GM19455 (cell line): ENCODE measurements around the gene PRICKLE2.

ENCODE experiments used
- ATAC-seq: cut with Tn5 transposase; IDR thresholded peaks from one replicate; pipeline ENCODE4 v1.9.1; 2021; ENCODE audit not compliant: unreplicated experiment

Gene PRICKLE2

DNA sequence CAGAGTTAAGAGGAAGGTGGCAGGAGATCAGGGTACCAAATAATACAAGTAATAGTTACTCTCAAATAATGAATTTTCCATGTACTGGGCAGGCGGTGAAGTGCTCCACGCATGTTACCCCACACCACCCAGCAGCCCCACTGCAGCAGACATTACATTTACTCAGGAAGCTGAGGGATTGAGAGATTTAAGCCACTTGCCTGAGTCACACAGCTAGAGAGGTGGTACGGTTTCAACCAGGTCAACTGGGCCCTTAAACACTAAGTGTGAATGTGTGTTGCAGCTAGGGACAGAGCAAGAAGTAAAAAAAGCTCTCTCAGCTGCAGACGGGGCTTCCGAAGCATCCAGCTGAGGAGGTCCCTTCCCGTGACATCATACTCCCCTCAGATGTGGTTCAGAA, 91.3 kb downstream of the PRICKLE2 start:
- no peak for ATAC-seq

DNA sequence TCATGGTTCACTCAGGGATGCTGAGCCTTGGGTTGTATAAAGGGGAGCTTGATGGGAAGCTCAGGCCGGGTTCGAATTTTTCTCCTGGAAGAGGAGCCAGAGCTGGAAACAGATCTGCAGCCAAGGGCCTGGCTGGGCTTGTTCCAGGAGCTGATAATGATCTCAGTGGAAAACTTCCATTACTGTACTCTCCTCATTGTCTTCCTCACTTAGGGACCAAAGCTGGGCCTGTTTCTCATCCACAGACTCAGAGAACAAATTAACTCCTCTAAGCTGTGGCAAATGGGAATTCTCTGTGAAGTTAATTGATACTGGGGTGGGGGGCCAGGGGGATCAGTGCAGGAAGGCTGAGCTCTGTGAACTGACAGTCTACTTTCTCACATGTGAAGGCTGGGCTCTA, 92.0 kb downstream of the PRICKLE2 start:
- ATAC-seq: no peak

GRCh38 chr3:64131725-64132469, 93.4 kb downstream of the PRICKLE2 start:
- ATAC-seq: no peak

DNA sequence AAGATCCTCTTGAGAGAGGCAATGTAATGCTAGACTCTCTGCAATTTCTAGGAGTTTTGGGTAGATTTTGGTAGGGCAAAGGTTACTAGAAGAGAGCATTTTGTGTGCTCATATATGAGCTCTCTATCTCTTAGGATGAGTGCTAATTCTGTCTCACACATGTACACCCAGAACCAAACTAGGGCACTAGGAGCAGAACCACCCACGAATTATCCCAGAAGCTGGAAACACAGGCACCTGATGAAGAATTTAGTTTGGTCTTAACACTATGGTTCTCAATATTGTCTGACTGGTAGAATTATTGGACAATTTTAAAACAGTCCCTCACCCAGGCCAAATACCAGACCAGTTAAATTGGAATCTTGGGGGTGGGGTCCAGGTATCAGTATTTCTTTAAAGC, 94.8 kb downstream of the PRICKLE2 start:
- ATAC-seq: no peak

GRCh38 chr3:64129581-64129980, 95.7 kb downstream of the PRICKLE2 start:
- no peak for ATAC-seq

- ATAC-seq: no peak
Observed at GRCh38 chr3:64129106-64129505, 96.2 kb downstream of the PRICKLE2 start.

DNA sequence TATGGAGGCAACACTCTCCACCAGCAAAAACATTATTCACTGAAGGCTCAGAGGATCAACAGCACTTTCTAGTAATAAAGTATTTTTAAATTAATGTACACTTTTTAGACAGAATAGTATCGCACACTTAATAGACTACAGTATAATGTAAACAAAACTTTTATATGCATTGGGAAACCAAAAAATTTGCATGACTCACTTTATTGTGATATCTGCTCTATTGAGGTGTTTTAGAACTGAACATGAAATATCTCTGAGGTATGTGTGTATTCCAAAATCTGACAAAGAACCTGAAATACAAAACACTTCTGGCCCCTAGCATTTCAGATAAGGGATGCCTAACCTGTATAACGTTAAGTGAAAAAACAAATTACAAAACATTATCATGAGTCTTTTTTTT, 99.7 kb downstream of the PRICKLE2 start:
- no peak for ATAC-seq

DNA sequence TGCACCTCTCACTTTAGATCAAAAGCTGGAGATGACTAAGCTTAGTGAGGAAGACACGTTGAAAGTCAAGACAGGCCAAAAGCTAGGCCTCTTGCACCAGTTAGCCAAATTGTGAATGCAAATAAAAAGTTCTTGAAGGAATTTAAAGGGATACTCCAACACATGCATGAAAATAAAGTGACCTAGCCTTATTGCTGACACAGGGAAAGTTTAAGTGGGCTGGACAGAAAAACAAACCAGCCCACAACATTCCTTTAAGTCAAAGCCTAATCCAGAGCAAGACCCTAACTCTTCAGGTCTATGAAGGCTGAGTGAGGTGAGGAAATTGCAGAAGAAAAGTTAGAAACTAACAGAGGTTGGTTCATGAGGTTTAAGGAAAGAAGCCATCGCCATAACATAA, 101.3 kb downstream of the PRICKLE2 start:
- ATAC-seq: no peak

DNA sequence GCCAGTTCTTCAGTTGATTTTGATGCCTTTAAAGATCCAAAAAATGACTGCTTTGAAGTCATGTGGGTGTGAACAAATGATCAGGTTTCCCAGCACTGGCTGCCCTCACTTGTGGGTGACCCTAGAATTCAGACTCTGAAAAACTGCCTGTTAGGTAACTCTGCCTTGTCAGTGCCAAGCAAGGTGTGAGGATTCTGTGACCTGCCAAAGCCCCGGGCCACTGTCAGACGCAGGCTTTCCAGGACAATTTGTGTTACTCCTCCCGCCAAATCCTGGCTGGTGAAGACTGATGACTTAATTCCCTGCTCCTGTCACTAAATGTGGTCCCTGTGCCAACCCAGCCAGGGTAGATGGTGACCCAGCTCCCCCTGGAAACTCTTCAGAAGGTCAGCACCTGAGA, 102.8 kb downstream of the PRICKLE2 start:
- ATAC-seq: no peak

DNA sequence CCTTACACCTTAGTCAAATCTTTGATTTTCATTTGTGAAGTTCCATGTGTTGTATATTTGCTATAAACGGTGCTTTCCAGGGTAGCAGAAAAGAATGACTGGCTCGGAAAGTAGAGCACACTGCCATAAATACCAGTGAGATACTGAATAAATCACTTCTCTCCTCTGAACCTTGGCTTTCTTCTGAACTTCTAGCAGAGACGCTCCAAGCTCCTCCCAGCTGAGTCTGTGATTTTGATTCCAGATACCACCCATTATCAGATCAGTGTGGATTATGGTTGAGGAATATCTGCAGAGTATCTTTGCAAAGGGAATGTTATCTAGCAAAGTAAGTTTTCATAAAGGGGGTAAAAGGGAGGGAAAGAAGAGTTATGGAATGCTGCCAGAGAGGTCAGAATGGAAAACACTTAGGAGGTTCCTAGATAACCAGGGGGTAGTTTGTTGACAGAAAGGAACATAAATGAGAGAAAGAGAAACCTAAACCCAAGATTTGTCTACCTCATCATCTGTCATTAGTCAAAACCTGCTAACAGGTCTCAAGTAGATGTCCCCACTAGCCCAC, 103.4 kb downstream of the PRICKLE2 start:
- no peak for ATAC-seq

DNA sequence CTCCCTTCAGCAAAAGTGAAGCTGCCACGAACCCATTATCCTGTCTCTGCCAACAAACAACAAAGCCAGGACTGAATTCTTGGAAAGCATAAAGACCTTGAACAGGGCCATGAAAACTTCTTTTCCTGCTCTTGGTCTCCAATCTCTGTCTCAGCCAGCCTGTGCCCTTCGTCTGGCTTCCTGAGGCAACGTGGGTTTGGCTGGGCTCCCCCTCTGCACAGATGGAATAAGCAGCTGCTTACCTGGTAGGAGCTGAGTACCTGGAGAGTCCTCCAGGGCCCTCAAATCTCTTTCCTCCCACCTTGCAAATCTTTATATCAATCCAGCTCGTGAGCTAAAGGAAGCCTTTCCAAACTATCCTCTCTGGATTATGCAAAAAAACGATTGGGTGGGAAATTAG, 104.4 kb downstream of the PRICKLE2 start:
- no peak for ATAC-seq

- no peak for ATAC-seq
Observed at GRCh38 chr3:64117483-64117882, 107.8 kb downstream of the PRICKLE2 start.

DNA sequence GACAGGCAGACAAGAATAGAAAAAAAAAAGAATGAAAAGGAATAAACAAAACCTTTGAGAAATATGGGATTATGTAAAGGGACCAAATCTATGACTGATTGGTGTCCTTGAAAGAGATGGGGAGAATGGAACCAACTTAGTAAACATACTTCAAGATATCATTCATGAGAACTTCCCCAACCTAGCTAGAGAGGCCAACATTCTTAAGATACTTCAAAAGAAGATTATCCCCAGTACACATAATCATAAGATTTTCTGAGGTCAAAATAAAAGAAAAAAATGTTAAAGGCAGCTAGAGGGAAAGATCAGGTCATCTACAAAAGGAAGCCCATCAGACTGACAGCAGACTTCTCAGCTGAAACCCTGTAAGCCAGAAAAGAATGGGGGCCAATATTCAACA, 110.6 kb downstream of the PRICKLE2 start:
- no peak for ATAC-seq

GRCh38 chr3:64111872-64112271, 113.4 kb downstream of the PRICKLE2 start:
- ATAC-seq: no peak

DNA sequence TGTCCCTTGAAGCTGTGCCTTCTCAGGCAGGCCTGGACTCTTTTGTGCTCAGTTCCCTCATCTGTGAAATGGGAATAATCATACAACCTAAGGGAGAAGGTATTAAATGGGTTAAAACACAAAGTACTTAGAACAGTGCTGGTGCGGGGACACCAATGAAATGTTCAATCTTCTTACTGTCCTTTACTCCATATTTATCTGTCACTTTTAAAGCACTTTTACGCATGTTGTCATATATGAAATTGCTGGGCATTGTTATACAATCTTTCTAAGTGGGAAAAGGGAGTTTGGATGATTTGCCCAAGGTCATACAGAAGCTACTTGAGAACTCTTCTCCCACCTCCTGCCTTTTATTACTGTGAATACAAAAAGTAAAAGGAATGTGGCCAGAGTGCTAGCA, 114.2 kb downstream of the PRICKLE2 start:
- ATAC-seq: no peak

DNA sequence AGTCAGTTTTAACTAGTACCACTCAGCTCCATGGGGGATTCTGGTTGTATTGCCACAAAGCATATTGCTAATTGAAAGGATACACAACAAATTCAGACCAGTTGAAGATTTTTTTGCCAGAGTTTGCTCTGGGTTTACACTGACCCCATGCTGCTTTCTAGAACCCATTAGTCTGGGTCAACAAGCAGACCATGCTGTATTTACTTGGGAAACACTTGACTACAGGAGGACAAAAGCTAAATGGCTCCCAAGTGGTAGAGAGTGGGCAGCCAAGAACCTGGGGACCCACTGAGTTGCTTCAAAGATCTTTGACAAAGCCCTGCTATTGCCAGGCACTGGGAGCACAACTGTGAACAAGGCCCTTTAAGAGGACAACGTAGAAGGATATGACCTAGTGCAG, 115.2 kb downstream of the PRICKLE2 start:
- ATAC-seq: no peak

- no peak for ATAC-seq
Observed at GRCh38 chr3:64109438-64109837, 115.8 kb downstream of the PRICKLE2 start.

- ATAC-seq: no peak
Observed at GRCh38 chr3:64108784-64109317, 116.4 kb downstream of the PRICKLE2 start.

DNA sequence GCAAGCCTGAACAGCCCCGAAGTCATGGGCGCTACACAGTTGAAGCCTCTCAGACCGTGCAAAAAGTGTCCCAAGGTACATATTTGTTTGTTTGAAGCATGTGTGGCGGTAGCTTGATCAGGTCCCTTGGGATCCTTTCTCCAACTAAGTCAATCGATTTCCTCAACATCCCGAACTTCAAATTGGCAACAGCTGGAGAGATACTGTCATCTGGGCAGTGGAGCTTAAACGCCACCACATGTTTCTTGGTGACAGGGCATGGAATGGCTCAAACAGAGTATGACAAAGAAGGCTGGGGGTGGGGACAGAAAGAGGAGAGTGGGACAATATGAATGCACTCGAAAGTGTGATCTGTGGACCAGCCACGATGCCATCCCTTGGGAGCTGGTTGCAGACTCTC, 117.0 kb downstream of the PRICKLE2 start:
- no peak for ATAC-seq

GRCh38 chr3:64107190-64107589, 118.1 kb downstream of the PRICKLE2 start:
- ATAC-seq: no peak

DNA sequence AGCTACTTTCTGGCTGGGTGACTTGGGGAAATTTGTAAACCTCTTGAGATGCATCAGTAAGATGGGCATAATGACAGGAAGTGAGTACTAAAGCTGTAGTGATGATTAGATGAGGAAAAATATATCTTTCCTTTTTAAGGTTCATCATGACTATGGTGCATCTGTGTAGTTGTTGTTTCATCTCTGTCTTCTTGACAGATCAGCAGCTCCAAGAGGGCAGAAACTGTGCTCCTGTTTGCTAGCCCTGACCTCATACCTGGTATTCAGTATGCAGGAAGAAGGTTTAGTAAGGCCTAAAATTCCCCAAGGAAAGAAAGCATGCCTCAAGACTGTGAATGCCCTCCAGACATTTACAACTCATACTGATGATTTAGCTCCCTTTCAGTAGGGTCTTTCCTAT, 119.5 kb downstream of the PRICKLE2 start:
- ATAC-seq: no peak

DNA sequence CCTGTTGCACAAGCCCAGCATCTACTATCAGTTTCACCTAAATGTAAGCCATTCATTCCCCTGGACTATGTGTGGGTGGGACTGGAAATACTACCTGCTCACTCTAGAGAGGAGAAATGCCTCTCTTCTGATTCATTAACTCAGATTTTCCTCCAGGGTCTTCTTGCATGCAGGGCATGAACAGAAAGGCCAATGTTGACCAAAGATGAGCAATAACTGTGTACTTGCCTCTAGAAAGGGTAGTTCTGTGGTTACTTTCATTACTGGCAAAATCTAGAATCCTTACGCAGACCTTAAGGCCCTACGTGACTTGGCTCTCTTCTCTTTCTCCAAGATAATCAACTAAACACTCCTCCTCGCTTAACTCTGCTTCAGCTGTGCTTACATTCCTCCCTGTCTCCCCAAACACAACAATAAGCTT, 120.6 kb downstream of the PRICKLE2 start:
- ATAC-seq: no peak

DNA sequence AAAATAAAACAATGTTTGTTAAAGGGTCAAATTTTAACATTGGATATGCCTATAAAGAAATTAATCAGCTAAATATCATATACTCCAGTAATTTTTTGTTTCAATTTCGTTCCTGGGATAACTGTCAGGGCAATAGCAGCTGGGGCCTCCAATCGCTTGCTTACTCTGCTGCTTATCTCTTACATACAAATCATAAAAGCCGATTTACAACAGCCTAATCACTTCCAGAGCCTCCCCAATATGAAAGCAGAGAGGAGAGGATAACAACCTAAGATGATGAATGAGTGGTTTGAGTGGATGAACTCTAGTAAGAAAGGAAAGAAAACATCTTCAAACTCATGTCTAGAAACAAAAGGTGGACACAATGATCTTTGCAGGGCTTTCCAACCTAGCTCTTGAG, 121.3 kb downstream of the PRICKLE2 start:
- no peak for ATAC-seq
